GM23338 (cell line): Measurements from ENCODE around the gene NIPA2. TPM values are rescaled to one million over a fixed set of nuclear protein-coding genes. Genes with fewer than 3 reads are reported as not detected.

Source experiments
- ATAC-seq: fragments of 200-7000 bp; cut with Tn5 transposase; 3 replicates; pipeline ENCODE4 v1.9.1; 2020
- DNase-seq: peaks from one replicate; pipeline ENCODE4 v3.0.0-alpha.2; 2015; ENCODE audit warnings: low spot score
- H2AFZ ChIP-seq: fragments of 200-600 bp; sonication (generic); 2 replicates; pipeline ENCODE4 v1.8.0; 2016; ENCODE audit warnings: antibody characterized with exemption, mild to moderate bottlenecking, moderate library complexity
- H3F3A ChIP-seq: fragments of 200-600 bp; sonication (generic); replicated peaks from 2 replicates; pipeline ENCODE4 v1.8.0; 2017; ENCODE audit warnings: antibody characterized with exemption, mixed run types, low read depth
- H3K27ac ChIP-seq: fragments of 200-600 bp; sonication (generic); 2 replicates; pipeline ENCODE4 v1.6.1; 2016; ENCODE audit warnings: low read depth
- H3K27me3 ChIP-seq: fragments of 200-600 bp; sonication (generic); 2 replicates; pipeline ENCODE4 v1.8.0; 2016; ENCODE audit warnings: mild to moderate bottlenecking, mixed run types, moderate library complexity; ENCODE audit not compliant: insufficient read depth
- H3K36me3 ChIP-seq: fragments of 200-600 bp; sonication (generic); 2 replicates; pipeline ENCODE4 v1.8.0; 2016; ENCODE audit warnings: mild to moderate bottlenecking; ENCODE audit not compliant: insufficient read depth
- H3K4me1 ChIP-seq: fragments of 200-600 bp; sonication (generic); 2 replicates; pipeline ENCODE4 v1.8.0; 2016; ENCODE audit warnings: mild to moderate bottlenecking, moderate library complexity; ENCODE audit not compliant: insufficient read depth
- H3K4me2 ChIP-seq: fragments of 200-600 bp; sonication (generic); 2 replicates; pipeline ENCODE4 v1.7.1; 2017; ENCODE audit warnings: mixed run types
- H3K4me3 ChIP-seq: fragments of 200-600 bp; sonication (generic); 2 replicates; pipeline ENCODE4 v1.6.1; 2016; ENCODE audit warnings: mixed run types
- H3K79me2 ChIP-seq: fragments of 200-600 bp; sonication (generic); replicated peaks from 2 replicates; pipeline ENCODE4 v1.8.0; 2017; ENCODE audit warnings: mild to moderate bottlenecking; ENCODE audit not compliant: insufficient read depth
- H3K9me2 ChIP-seq: fragments of 200-600 bp; sonication (generic); 2 replicates; pipeline ENCODE4 v1.8.0; 2017; ENCODE audit not compliant: insufficient read depth
- H4K20me1 ChIP-seq: fragments of 200-600 bp; sonication (generic); replicated peaks from 2 replicates; pipeline ENCODE4 v1.8.0; 2017; ENCODE audit warnings: mild to moderate bottlenecking; ENCODE audit not compliant: insufficient read depth
- H3K27ac Mint-ChIP-seq: 2 replicates; pipeline ENCODE4 v1.8.0; 2020; ENCODE audit warnings: inconsistent platforms, mild to moderate bottlenecking, moderate library complexity, mixed read lengths
- H3K27me3 Mint-ChIP-seq: 3 replicates; pipeline ENCODE4 v1.8.0; 2022; ENCODE audit warnings: low read depth, mild to moderate bottlenecking, moderate library complexity, mixed read lengths, inconsistent platforms; ENCODE audit not compliant: insufficient read depth, poor library complexity
- H3K36me3 Mint-ChIP-seq: 3 replicates; pipeline ENCODE4 v1.8.0; 2021; ENCODE audit warnings: low read depth, mild to moderate bottlenecking, inconsistent platforms, moderate library complexity, mixed read lengths
- H3K4me1 Mint-ChIP-seq: 3 replicates; pipeline ENCODE4 v1.8.0; 2020; ENCODE audit warnings: mild to moderate bottlenecking, inconsistent platforms, mixed read lengths
- H3K4me3 Mint-ChIP-seq: 3 replicates; pipeline ENCODE4 v1.8.0; 2021; ENCODE audit warnings: moderate library complexity, mild to moderate bottlenecking, inconsistent platforms, mixed read lengths
- H3K9me3 Mint-ChIP-seq: 3 replicates; pipeline ENCODE4 v1.8.0; 2020; ENCODE audit warnings: moderate library complexity, mild to moderate bottlenecking, inconsistent platforms, mixed read lengths
- CREB1 ChIP-seq: fragments of 250-450 bp; sonication (Bioruptor Pico); IDR thresholded peaks from 2 replicates; pipeline ENCODE4 v1.5.0; 2020; ENCODE audit warnings: low read depth, mild to moderate bottlenecking, moderate library complexity
- CTCF ChIP-seq, 2 experiments: fragments of 200-600 bp in 1 of 2; sonication (generic) in 1 of 2; conservative IDR thresholded peaks; 2 replicates each; pipeline versions ENCODE4 v1.5.1 to v1.6.1; 2016 to 2017; ENCODE audit warnings: antibody characterized with exemption in 2 of 2, low read depth in 2 of 2, mild to moderate bottlenecking in 2 of 2, moderate library complexity in 1 of 2
- ETS1 ChIP-seq: IDR thresholded peaks from 2 replicates; pipeline ENCODE4 v1.6.1; 2016; ENCODE audit warnings: antibody characterized with exemption
- EZH2 ChIP-seq: fragments of 200-600 bp; sonication (generic); IDR thresholded peaks from one replicate; pipeline ENCODE4 v1.8.0; 2017; ENCODE audit warnings: antibody characterized with exemption, mild to moderate bottlenecking, low read depth; ENCODE audit not compliant: unreplicated experiment
- EZH2phosphoT487 ChIP-seq: fragments of 200-600 bp; sonication (generic); IDR thresholded peaks from one replicate; pipeline ENCODE4 v1.8.1; 2018; ENCODE audit warnings: antibody characterized with exemption; ENCODE audit not compliant: unreplicated experiment
- JUNB ChIP-seq: IDR thresholded peaks from one replicate; pipeline ENCODE4 v1.6.1; 2016; ENCODE audit warnings: antibody characterized with exemption; ENCODE audit not compliant: unreplicated experiment
- NANOG ChIP-seq: IDR thresholded peaks from 2 replicates; pipeline ENCODE4 v1.6.1; 2016; ENCODE audit warnings: antibody characterized with exemption, borderline replicate concordance
- POLR2AphosphoS5 ChIP-seq: IDR thresholded peaks from 2 replicates; pipeline ENCODE4 v1.6.1; 2016; ENCODE audit warnings: antibody characterized with exemption, low read depth
- REST ChIP-seq: IDR thresholded peaks from one replicate; pipeline ENCODE4 v1.6.1; 2018; ENCODE audit warnings: antibody characterized with exemption; ENCODE audit not compliant: unreplicated experiment
- STAT1 ChIP-seq: IDR thresholded peaks from one replicate; pipeline ENCODE4 v1.6.1; 2016; ENCODE audit warnings: antibody characterized with exemption; ENCODE audit not compliant: unreplicated experiment
- ZNF114 ChIP-seq: fragments of 250-450 bp; sonication (Bioruptor Pico); IDR thresholded peaks from 2 replicates; pipeline ENCODE4 v1.5.0; 2020; ENCODE audit warnings: mild to moderate bottlenecking, moderate library complexity
- ZNF331 ChIP-seq: fragments of 250-450 bp; sonication (Bioruptor Pico); IDR thresholded peaks from 2 replicates; pipeline ENCODE4 v1.5.0; 2020; ENCODE audit warnings: low read depth, mild to moderate bottlenecking, moderate library complexity
- ZNF462 ChIP-seq: fragments of 250-450 bp; sonication (Bioruptor Pico); IDR thresholded peaks from 2 replicates; pipeline ENCODE4 v1.5.0; 2020; ENCODE audit warnings: mild to moderate bottlenecking, moderate library complexity
- polyA plus RNA-seq: library from polyadenylated mRNA; unstranded; fragments of >200 nt; fragmentation: Nextera tagmentation; extraction: Ambion mirVana; gene quantifications from 2 replicates; pipeline ENCODE4 v1.2.1, GENCODE V29; 2016
- total RNA-seq: library from RNA; depleted of rRNA; stranded (reverse); fragments of >200 nt; shearing (Covaris generic); gene quantifications from 2 replicates; pipeline ENCODE4 v1.2.3, GENCODE V29; 2014

Gene NIPA2
- total and polyA plus RNA-seq, 2 experiments from 2014 or later: 35.0 to 105 TPM

- Histone ChIP-seq H3K27me3 (no peaks in the 10 kb centered on the region), H3K79me2 (peaks cover 19% of the 10 kb centered on the region), H2AFZ (no peak overlapping the region), H3K27ac (no peak overlapping the region), H3K4me1 (no peaks in the 10 kb centered on the region), H3K36me3 (peaks cover 44% of the 10 kb centered on the region), H4K20me1 (peaks cover 22% of the 10 kb centered on the region), H3K4me3 (no peak overlapping the region), H3K4me2 (no peak overlapping the region), H3K9me2 (no peaks in the 10 kb centered on the region), H3F3A (0 out of 2 replicates have a peak, but pooled peaks cover 3% of the 10 kb centered on the region)
- TF ChIP-seq REST (no peak), ETS1 (no peak), ZNF114 (CRISPR knock-in tag) (no peak), STAT1 (no peak), EZH2phosphoT487 (no peak), ZNF331 (CRISPR knock-in tag) (no peak), POLR2AphosphoS5 (no peak), CTCF (conservative IDR thresholded peaks at IDR 0.05; ENCODE audit: low read depth in 2 of 2) (no peak), EZH2 (no peak), JUNB (no peak), CREB1 (CRISPR knock-in tag) (no peak), ZNF462 (CRISPR knock-in tag) (no peak), NANOG (no peak)
- H3K4me1 Mint-ChIP-seq: peaks cover 9% of the 10 kb centered on the region
- no peak overlapping the region for H3K27ac Mint-ChIP-seq
- no peaks in the 10 kb centered on the region; the same call in 2 of the 3 replicates for H3K9me3 Mint-ChIP-seq
- DNase-seq (no peak), ATAC-seq (no peak)
- no peak overlapping the region for H3K4me3 Mint-ChIP-seq
- peaks cover 15% of the 10 kb centered on the region for H3K27me3 Mint-ChIP-seq
- peaks cover 92% of the 10 kb centered on the region for H3K36me3 Mint-ChIP-seq
These were observed 30.0 kb downstream of the NIPA2 start for GRCh38 chr15:22868495-22868894.
